ENCODE results near the gene NRXN3. TPM values are rescaled to one million over a fixed set of nuclear protein-coding genes. Genes with fewer than 3 reads are reported as not detected.

NRXN3 gene
- total and polyA plus RNA-seq, 2 experiments from 2014 or later: 1.0 to 1.8 TPM

DNA sequence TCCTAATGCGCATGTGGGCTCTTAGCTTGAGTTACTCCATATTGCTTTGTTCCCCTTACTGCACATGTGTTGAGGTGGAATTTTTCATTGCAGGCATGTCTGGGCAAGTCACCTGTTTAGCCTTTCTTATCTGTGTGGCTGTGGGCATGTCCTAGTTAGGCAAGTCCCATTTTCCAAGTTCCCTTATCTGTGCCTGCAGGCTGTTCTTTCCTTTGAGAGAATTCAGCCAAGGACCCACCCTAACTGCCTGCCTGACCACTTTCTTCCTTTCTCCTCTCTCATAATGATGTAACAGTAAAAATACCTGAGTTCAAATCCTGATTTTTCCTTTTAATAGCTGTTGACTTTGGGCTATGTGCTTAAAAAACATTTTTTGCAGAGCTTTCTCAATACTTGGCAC, 870.6 kb downstream of the NRXN3 start:
- H3K27me3 Mint-ChIP-seq (ENCODE audit: insufficient read depth, low read depth, poor library complexity): peaks cover 1% of the 10 kb centered on the region
- Histone ChIP-seq H3K9me2 (ENCODE audit: insufficient read depth) (no peaks in the 10 kb centered on the region), H3F3A (replicated peaks; ENCODE audit: low read depth) (no peaks in the 10 kb centered on the region), H3K79me2 (replicated peaks; ENCODE audit: insufficient read depth) (no peaks in the 10 kb centered on the region), H3K4me3 (no peak overlapping the region), H3K27ac (ENCODE audit: low read depth) (no peak overlapping the region), H3K4me2 (no peak overlapping the region), H3K36me3 (ENCODE audit: insufficient read depth) (no peaks in the 10 kb centered on the region), H3K27me3 (ENCODE audit: insufficient read depth) (no peaks in the 10 kb centered on the region), H3K4me1 (ENCODE audit: insufficient read depth) (no peaks in the 10 kb centered on the region), H2AFZ (no peak overlapping the region), H4K20me1 (replicated peaks; ENCODE audit: insufficient read depth) (no peaks in the 10 kb centered on the region)
- no peak overlapping the region for H3K4me3 Mint-ChIP-seq
- peaks cover 14% of the 10 kb centered on the region; the same call in 2 of the 3 replicates for H3K9me3 Mint-ChIP-seq
- H3K36me3 Mint-ChIP-seq (ENCODE audit: low read depth): peaks cover 12% of the 10 kb centered on the region; the same call in 2 of the 3 replicates
- ATAC-seq (no peak), DNase-seq (ENCODE audit: low spot score) (no peak)
- no peak for TF ChIP-seq NANOG (IDR thresholded peaks at IDR 0.05; ENCODE audit: borderline replicate concordance)
- TF ChIP-seq, protein P1, sequence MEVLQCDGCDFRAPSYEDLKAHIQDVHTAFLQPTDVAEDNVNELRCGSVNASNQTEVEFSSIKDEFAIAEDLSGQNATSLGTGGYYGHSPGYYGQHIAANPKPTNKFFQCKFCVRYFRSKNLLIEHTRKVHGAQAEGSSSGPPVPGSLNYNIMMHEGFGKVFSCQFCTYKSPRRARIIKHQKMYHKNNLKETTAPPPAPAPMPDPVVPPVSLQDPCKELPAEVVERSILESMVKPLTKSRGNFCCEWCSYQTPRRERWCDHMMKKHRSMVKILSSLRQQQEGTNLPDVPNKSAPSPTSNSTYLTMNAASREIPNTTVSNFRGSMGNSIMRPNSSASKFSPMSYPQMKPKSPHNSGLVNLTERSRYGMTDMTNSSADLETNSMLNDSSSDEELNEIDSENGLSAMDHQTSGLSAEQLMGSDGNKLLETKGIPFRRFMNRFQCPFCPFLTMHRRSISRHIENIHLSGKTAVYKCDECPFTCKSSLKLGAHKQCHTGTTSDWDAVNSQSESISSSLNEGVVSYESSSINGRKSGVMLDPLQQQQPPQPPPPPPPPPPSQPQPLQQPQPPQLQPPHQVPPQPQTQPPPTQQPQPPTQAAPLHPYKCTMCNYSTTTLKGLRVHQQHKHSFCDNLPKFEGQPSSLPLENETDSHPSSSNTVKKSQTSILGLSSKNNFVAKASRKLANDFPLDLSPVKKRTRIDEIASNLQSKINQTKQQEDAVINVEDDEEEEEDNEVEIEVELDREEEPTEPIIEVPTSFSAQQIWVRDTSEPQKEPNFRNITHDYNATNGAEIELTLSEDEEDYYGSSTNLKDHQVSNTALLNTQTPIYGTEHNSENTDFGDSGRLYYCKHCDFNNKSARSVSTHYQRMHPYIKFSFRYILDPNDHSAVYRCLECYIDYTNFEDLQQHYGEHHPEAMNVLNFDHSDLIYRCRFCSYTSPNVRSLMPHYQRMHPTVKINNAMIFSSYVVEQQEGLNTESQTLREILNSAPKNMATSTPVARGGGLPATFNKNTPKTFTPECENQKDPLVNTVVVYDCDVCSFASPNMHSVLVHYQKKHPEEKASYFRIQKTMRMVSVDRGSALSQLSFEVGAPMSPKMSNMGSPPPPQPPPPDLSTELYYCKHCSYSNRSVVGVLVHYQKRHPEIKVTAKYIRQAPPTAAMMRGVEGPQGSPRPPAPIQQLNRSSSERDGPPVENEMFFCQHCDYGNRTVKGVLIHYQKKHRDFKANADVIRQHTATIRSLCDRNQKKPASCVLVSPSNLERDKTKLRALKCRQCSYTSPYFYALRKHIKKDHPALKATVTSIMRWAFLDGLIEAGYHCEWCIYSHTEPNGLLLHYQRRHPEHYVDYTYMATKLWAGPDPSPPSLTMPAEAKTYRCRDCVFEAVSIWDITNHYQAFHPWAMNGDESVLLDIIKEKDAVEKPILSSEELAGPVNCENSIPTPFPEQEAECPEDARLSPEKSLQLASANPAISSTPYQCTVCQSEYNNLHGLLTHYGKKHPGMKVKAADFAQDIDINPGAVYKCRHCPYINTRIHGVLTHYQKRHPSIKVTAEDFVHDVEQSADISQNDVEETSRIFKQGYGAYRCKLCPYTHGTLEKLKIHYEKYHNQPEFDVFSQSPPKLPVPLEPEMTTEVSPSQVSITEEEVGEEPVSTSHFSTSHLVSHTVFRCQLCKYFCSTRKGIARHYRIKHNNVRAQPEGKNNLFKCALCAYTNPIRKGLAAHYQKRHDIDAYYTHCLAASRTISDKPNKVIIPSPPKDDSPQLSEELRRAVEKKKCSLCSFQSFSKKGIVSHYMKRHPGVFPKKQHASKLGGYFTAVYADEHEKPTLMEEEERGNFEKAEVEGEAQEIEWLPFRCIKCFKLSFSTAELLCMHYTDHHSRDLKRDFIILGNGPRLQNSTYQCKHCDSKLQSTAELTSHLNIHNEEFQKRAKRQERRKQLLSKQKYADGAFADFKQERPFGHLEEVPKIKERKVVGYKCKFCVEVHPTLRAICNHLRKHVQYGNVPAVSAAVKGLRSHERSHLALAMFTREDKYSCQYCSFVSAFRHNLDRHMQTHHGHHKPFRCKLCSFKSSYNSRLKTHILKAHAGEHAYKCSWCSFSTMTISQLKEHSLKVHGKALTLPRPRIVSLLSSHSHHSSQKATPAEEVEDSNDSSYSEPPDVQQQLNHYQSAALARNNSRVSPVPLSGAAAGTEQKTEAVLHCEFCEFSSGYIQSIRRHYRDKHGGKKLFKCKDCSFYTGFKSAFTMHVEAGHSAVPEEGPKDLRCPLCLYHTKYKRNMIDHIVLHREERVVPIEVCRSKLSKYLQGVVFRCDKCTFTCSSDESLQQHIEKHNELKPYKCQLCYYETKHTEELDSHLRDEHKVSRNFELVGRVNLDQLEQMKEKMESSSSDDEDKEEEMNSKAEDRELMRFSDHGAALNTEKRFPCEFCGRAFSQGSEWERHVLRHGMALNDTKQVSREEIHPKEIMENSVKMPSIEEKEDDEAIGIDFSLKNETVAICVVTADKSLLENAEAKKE (CRISPR knock-in tag; IDR thresholded peaks at IDR 0.05): no peak
- no peak for TF ChIP-seq JUNB (IDR thresholded peaks at IDR 0.05; ENCODE audit: unreplicated experiment)
- TF ChIP-seq EZH2phosphoT487 (IDR thresholded peaks at IDR 0.05; ENCODE audit: unreplicated experiment): no peak
- no peak for TF ChIP-seq ZNF331 (CRISPR knock-in tag; IDR thresholded peaks at IDR 0.05; ENCODE audit: low read depth)
- TF ChIP-seq POLR2AphosphoS5 (IDR thresholded peaks at IDR 0.05; ENCODE audit: low read depth): no peak
- TF ChIP-seq, protein P2, sequence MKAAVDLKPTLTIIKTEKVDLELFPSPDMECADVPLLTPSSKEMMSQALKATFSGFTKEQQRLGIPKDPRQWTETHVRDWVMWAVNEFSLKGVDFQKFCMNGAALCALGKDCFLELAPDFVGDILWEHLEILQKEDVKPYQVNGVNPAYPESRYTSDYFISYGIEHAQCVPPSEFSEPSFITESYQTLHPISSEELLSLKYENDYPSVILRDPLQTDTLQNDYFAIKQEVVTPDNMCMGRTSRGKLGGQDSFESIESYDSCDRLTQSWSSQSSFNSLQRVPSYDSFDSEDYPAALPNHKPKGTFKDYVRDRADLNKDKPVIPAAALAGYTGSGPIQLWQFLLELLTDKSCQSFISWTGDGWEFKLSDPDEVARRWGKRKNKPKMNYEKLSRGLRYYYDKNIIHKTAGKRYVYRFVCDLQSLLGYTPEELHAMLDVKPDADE (IDR thresholded peaks at IDR 0.05): no peak
- TF ChIP-seq, protein P3, sequence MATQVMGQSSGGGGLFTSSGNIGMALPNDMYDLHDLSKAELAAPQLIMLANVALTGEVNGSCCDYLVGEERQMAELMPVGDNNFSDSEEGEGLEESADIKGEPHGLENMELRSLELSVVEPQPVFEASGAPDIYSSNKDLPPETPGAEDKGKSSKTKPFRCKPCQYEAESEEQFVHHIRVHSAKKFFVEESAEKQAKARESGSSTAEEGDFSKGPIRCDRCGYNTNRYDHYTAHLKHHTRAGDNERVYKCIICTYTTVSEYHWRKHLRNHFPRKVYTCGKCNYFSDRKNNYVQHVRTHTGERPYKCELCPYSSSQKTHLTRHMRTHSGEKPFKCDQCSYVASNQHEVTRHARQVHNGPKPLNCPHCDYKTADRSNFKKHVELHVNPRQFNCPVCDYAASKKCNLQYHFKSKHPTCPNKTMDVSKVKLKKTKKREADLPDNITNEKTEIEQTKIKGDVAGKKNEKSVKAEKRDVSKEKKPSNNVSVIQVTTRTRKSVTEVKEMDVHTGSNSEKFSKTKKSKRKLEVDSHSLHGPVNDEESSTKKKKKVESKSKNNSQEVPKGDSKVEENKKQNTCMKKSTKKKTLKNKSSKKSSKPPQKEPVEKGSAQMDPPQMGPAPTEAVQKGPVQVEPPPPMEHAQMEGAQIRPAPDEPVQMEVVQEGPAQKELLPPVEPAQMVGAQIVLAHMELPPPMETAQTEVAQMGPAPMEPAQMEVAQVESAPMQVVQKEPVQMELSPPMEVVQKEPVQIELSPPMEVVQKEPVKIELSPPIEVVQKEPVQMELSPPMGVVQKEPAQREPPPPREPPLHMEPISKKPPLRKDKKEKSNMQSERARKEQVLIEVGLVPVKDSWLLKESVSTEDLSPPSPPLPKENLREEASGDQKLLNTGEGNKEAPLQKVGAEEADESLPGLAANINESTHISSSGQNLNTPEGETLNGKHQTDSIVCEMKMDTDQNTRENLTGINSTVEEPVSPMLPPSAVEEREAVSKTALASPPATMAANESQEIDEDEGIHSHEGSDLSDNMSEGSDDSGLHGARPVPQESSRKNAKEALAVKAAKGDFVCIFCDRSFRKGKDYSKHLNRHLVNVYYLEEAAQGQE (IDR thresholded peaks at IDR 0.05; ENCODE audit: unreplicated experiment): no peak
- TF ChIP-seq EZH2 (IDR thresholded peaks at IDR 0.05; ENCODE audit: low read depth, unreplicated experiment): no peak
- TF ChIP-seq, protein P4, sequence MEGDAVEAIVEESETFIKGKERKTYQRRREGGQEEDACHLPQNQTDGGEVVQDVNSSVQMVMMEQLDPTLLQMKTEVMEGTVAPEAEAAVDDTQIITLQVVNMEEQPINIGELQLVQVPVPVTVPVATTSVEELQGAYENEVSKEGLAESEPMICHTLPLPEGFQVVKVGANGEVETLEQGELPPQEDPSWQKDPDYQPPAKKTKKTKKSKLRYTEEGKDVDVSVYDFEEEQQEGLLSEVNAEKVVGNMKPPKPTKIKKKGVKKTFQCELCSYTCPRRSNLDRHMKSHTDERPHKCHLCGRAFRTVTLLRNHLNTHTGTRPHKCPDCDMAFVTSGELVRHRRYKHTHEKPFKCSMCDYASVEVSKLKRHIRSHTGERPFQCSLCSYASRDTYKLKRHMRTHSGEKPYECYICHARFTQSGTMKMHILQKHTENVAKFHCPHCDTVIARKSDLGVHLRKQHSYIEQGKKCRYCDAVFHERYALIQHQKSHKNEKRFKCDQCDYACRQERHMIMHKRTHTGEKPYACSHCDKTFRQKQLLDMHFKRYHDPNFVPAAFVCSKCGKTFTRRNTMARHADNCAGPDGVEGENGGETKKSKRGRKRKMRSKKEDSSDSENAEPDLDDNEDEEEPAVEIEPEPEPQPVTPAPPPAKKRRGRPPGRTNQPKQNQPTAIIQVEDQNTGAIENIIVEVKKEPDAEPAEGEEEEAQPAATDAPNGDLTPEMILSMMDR (conservative IDR thresholded peaks at IDR 0.05; ENCODE audit: low read depth in 2 of 2): no peak
- no peak for TF ChIP-seq CREB1 (CRISPR knock-in tag; IDR thresholded peaks at IDR 0.05; ENCODE audit: low read depth)
- no peak for TF ChIP-seq STAT1 (IDR thresholded peaks at IDR 0.05; ENCODE audit: unreplicated experiment)
- no peak for TF ChIP-seq ZNF114 (CRISPR knock-in tag; IDR thresholded peaks at IDR 0.05)
- H3K4me1 Mint-ChIP-seq: peaks cover 14% of the 10 kb centered on the region
- H3K27ac Mint-ChIP-seq: no peak overlapping the region

All from GM23338 (cell line).